ENCODE results near the gene POU3F4. TPM values are rescaled to one million over a fixed set of nuclear protein-coding genes. Genes with fewer than 3 reads are reported as not detected.

The POU3F4 gene
- total RNA-seq, 1 donor = not detected

GRCh38 chrX:83521905-83522304 lies 13.8 kb downstream of the POU3F4 start:
- no peak for TF ChIP-seq CTCF (IDR thresholded peaks at IDR 0.05; ENCODE audit: insufficient read depth, low read depth, low read length)
- no peak overlapping the region for H3K4me3 ChIP-seq (ENCODE audit: low read depth, low read length)
- DNase-seq (ENCODE audit: low read depth) = no peak

- DNase-seq (ENCODE audit: low read depth) = no peak
- TF ChIP-seq CTCF (IDR thresholded peaks at IDR 0.05; ENCODE audit: insufficient read depth, low read depth, low read length) = no peak
- no peak overlapping the region for H3K4me3 ChIP-seq (ENCODE audit: low read depth, low read length)
These were observed 21.9 kb downstream of the POU3F4 start for GRCh38 chrX:83529950-83530349.

GRCh38 chrX:83535417-83536196 lies 27.5 kb downstream of the POU3F4 start:
- TF ChIP-seq CTCF (IDR thresholded peaks at IDR 0.05; ENCODE audit: insufficient read depth, low read depth, low read length) = no peak
- DNase-seq (ENCODE audit: low read depth) = no peak
- no peak overlapping the region for H3K4me3 ChIP-seq (ENCODE audit: low read depth, low read length)
